ENCODE data around the gene MRPS35. TPM values are rescaled to one million over a fixed set of nuclear protein-coding genes. Genes with fewer than 3 reads are reported as not detected.

MRPS35 gene
- total RNA-seq (2022; extraction: Qiagen RNA extraction): 86.4 to 105 TPM (median 94.5 TPM) in 5 replicates

GRCh38 chr12:27710592-27711316 is at the start of gene MRPS35:
Gene MRPS35 (plus strand): TSS chr12:27710832. CDS start chr12:27710844, 12 bp downstream.

GRCh38 chr12:27696293-27696652 is 14.4 kb upstream of the MRPS35 start, which contains the start of gene REP15:
Gene REP15 (plus strand): TSS chr12:27696447. CDS start chr12:27696563, 116 bp downstream.

GRCh38 chr12:27779920-27780611 is 69.4 kb downstream of the MRPS35 start, which contains the start of the genes KLHL42 and MANSC4:
Gene KLHL42 (plus strand): TSS chr12:27780233. CDS start chr12:27780331, 98 bp downstream.
Gene MANSC4 (minus strand): TSS chr12:27780236. CDS start chr12:27771276, 8,960 bp downstream.

Other genes with a start within 250 kb of the MRPS35 start
- 15.9 to 29.1 TPM (median 21.0 TPM) in 5 replicates for gene PPFIBP1, start 186.6 kb upstream of the MRPS35 start, total RNA-seq (2022; extraction: Qiagen RNA extraction)
- gene REP15, start 14.4 kb upstream of the MRPS35 start, total RNA-seq (2022; extraction: Qiagen RNA extraction): 0.18 to 0.63 TPM (median 0.35 TPM) in 5 replicates
- gene KLHL42, start 69.4 kb downstream of the MRPS35 start, total RNA-seq (2022; extraction: Qiagen RNA extraction): 15.7 to 21.5 TPM (median 19.7 TPM) in 5 replicates
- gene MANSC4, start 69.4 kb downstream of the MRPS35 start, total RNA-seq (2022; extraction: Qiagen RNA extraction): not detected in 5 replicates